ENCODE data around the gene NACC1.

GRCh38 chr19:13152974-13153568, 35.0 kb downstream of the NACC1 start:
- TF ChIP-seq CTCF (IDR thresholded peaks at IDR 0.05; ENCODE audit: insufficient read depth, low read length) (no peak), POLR2AphosphoS5 (IDR thresholded peaks at IDR 0.05; ENCODE audit: low read depth) (peak; percentile 100), REST (IDR thresholded peaks at IDR 0.05; ENCODE audit: insufficient replicate concordance, low read depth) (peak; percentile 79)
